ENCODE measurements around the gene NCKAP5. TPM values are rescaled to one million over a fixed set of nuclear protein-coding genes. Genes with fewer than 3 reads are reported as not detected.

Gene NCKAP5
- total and polyA plus RNA-seq, 4 donors: 0.57 to 2.8 (median 2.4) TPM

DNA sequence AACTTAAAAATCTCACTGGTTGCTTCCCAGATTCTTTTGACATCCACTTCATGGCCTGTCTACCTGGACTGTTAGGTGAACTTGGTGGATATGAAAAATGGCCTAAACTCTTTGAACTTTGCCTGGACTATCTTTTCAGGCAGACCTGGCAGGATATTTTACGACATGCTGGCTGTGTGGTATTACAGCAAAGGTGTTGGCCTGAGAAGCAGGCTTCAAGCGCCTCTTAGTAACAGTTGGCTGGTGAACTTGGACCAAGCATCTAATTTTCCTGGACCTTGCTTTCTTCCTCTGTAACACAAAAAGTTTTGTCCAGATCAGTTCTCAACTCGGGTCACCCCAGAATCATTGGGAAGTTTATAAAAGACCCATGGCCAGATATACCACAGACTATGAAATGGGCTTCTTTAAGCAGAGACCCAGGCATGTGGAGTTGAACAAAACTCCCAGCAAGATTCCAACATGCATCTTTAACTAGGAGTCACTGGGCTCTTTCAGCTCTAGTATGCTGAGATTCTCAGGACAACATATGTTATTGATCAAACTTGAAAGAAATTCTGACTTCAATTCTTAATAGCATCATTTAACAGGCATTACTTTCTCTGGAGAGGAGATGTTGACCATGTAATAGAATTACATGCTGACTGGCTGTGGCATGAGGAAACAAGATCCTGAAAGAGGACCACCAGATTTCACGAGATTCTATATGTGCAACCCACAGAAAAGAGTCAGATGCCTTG, 902.7 kb downstream of the NCKAP5 start:
- Histone ChIP-seq H3K4me3 (ENCODE audit: low read depth in 1 of 3, low read length in 3 of 3) (no peak overlapping the region), H3K9me3 (ENCODE audit: control insufficient read depth in 4 of 4, low read length in 3 of 4) (no peaks in the 10 kb centered on the region), H3K27ac (ENCODE audit: low read depth in 1 of 2, low read length in 2 of 2) (no peak overlapping the region), H3K9ac (ENCODE audit: low read depth in 1 of 2, low read length in 2 of 2) (no peak overlapping the region), H3K4me1 (ENCODE audit: control insufficient read depth in 4 of 4, insufficient read depth in 4 of 4, low read length in 3 of 4) (peaks cover 13 to 24% (median 20%) of the 10 kb centered on the region in 4 donors), H3K36me3 (ENCODE audit: control insufficient read depth in 4 of 4, insufficient read depth in 3 of 4, low read depth in 1 of 4, low read length in 3 of 4) (no peaks in the 10 kb centered on the region), H3K27me3 (ENCODE audit: control insufficient read depth in 4 of 4, insufficient read depth in 4 of 4, low read length in 3 of 4) (peaks cover 0 to 2% (median 0%) of the 10 kb centered on the region in 4 donors)
- no peak for DNase-seq (ENCODE audit: low spot score)
- no peak for TF ChIP-seq JUND (IDR thresholded peaks at IDR 0.05)
- TF ChIP-seq HNF4A (conservative IDR thresholded peaks at IDR 0.05): peak in 1 of 2 donors; percentile 12
- TF ChIP-seq, protein P1, sequence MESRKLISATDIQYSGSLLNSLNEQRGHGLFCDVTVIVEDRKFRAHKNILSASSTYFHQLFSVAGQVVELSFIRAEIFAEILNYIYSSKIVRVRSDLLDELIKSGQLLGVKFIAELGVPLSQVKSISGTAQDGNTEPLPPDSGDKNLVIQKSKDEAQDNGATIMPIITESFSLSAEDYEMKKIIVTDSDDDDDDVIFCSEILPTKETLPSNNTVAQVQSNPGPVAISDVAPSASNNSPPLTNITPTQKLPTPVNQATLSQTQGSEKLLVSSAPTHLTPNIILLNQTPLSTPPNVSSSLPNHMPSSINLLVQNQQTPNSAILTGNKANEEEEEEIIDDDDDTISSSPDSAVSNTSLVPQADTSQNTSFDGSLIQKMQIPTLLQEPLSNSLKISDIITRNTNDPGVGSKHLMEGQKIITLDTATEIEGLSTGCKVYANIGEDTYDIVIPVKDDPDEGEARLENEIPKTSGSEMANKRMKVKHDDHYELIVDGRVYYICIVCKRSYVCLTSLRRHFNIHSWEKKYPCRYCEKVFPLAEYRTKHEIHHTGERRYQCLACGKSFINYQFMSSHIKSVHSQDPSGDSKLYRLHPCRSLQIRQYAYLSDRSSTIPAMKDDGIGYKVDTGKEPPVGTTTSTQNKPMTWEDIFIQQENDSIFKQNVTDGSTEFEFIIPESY (IDR thresholded peaks at IDR 0.05): no peak
- TF ChIP-seq FOXA1 (IDR thresholded peaks at IDR 0.05): no peak
- no peak for TF ChIP-seq TAF1 (conservative IDR thresholded peaks at IDR 0.05)
- TF ChIP-seq SP1 (IDR thresholded peaks at IDR 0.05): no peak
- no peak for TF ChIP-seq YY1 (IDR thresholded peaks at IDR 0.05)
- TF ChIP-seq MAX (IDR thresholded peaks at IDR 0.05): no peak
- no peak for TF ChIP-seq GABPA (IDR thresholded peaks at IDR 0.05 in 1 of 2, conservative IDR thresholded peaks at IDR 0.05 in 1 of 2)
- WGBS: 88% methylated on average over 4 of the region's 4 CpGs

DNA sequence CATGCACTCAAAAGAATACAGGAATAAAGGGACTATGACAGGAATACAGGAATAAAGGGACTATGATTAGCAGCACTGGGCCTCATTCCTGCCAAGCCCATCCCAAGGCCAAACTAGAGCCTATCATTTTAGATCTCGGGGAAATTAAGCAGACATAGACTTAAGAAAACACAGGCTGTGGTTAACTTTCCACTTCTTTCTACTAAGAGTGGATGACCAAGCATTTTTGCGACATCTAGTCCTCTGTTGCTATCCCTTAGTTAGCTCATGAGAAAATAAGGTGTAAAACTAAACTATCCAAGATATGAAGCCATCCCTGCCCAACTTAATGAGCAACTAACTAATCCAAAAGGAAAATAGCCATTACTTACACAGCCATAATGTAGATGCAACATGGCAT, 904.2 kb downstream of the NCKAP5 start:
- no peak for DNase-seq (ENCODE audit: low spot score)
- Histone ChIP-seq H3K9me3 (ENCODE audit: control insufficient read depth in 4 of 4, low read length in 3 of 4) (no peaks in the 10 kb centered on the region), H3K4me3 (ENCODE audit: low read depth in 1 of 3, low read length in 3 of 3) (no peak overlapping the region), H3K36me3 (ENCODE audit: control insufficient read depth in 4 of 4, insufficient read depth in 3 of 4, low read depth in 1 of 4, low read length in 3 of 4) (no peaks in the 10 kb centered on the region), H3K4me1 (ENCODE audit: control insufficient read depth in 4 of 4, insufficient read depth in 4 of 4, low read length in 3 of 4) (peaks cover 5 to 9% (median 7%) of the 10 kb centered on the region in 4 donors), H3K9ac (ENCODE audit: low read depth in 1 of 2, low read length in 2 of 2) (no peak overlapping the region), H3K27ac (ENCODE audit: low read depth in 1 of 2, low read length in 2 of 2) (no peak overlapping the region), H3K27me3 (ENCODE audit: control insufficient read depth in 4 of 4, insufficient read depth in 4 of 4, low read length in 3 of 4) (no peaks in the 10 kb centered on the region)
- TF ChIP-seq TAF1 (conservative IDR thresholded peaks at IDR 0.05) (no peak), SP1 (IDR thresholded peaks at IDR 0.05) (no peak), NR2F2 (IDR thresholded peaks at IDR 0.05) (no peak), GABPA (IDR thresholded peaks at IDR 0.05 in 1 of 2, conservative IDR thresholded peaks at IDR 0.05 in 1 of 2) (no peak), RAD21 (IDR thresholded peaks at IDR 0.05) (no peak), HNF4A (conservative IDR thresholded peaks at IDR 0.05) (no peak), MAX (IDR thresholded peaks at IDR 0.05) (no peak), JUND (IDR thresholded peaks at IDR 0.05) (no peak), FOXA2 (IDR thresholded peaks at IDR 0.05) (no peak), RXRA (IDR thresholded peaks at IDR 0.05) (no peak), CTCF (IDR thresholded peaks at IDR 0.05; ENCODE audit: low read depth, low read length, missing input control) (no peak), REST (IDR thresholded peaks at IDR 0.05) (no peak), HNF4G (IDR thresholded peaks at IDR 0.05) (no peak), EGR1 (IDR thresholded peaks at IDR 0.05; ENCODE audit: low read depth in 2 of 2) (no peak), YY1 (IDR thresholded peaks at IDR 0.05) (no peak), FOXA1 (IDR thresholded peaks at IDR 0.05) (no peak)
- TF ChIP-seq, protein P2, sequence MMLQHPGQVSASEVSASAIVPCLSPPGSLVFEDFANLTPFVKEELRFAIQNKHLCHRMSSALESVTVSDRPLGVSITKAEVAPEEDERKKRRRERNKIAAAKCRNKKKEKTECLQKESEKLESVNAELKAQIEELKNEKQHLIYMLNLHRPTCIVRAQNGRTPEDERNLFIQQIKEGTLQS (IDR thresholded peaks at IDR 0.05): no peak
- TF ChIP-seq, protein P1 (IDR thresholded peaks at IDR 0.05): no peak
- 76% methylated on average over 2 of the region's 2 CpGs for WGBS
